CD4-positive, alpha-beta T cell treated with Interleukin-17A for 1 hour (primary cell): ENCODE measurements around the gene NPIPB6.
A peak's percentile ranks its signal among the peaks of the same experiment; 100 is the strongest.

ENCODE experiments used
- DNase-seq: peaks from one replicate; pipeline ENCODE4 v3.0.0-alpha.2; 2020

Gene NPIPB6

DNA sequence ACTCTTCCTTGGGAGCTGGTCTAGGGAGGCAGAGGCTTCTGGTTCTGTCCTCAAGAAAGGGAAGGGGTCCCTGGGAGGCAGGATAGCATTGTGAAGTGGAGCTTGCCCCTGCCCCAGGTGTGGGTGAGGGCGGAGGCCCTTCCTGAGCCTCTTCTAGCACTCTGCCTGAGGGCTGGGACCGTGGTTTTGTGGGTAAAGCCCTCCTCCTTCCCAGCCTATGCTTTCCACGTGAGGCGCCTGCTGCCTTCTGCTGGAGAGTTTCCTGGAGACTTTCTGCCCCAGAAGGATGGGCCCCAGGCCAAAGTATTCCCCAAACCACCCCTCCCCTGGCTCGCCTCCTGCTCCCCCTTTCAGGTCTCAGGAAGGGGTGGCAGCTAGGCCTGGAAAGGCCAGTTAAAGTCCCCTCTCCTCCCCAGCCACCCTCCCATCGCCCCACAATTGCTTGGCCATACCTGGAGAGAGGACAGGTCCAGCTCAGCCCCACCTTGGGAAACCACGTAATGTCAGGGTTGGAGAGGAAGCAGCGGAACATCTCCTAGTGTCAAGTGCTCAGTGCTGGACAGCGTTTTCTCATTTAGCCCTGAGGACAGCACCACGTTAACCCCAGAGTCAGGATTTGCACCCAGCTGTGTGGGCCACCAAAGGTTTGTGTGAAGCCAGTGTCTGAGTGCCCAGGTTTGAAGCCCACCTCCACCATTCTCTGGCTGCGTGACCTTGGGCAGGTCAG is 65.4 kb downstream of the NPIPB6 start:
- DNase-seq: no peak

DNA sequence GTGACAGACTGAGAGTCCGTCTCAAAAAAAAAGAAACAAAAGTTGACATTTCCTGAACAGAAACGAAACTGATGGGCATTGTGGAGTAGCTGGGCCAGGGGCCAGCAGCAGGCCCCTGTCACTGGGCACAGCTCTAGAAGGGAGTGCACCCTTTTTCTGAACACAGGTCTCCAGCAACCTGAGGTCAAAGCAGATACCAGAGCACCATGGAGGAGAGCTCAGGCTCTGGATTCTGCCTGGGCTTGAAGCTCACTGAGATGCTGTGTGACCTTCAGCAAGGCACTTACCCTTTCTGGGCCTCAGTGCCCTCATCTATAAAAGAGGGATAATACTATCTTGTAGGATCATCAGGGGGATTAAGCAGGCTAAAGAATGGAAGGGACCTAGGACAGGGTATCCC is 66.0 kb downstream of the NPIPB6 start:
- DNase-seq: no peak

DNA sequence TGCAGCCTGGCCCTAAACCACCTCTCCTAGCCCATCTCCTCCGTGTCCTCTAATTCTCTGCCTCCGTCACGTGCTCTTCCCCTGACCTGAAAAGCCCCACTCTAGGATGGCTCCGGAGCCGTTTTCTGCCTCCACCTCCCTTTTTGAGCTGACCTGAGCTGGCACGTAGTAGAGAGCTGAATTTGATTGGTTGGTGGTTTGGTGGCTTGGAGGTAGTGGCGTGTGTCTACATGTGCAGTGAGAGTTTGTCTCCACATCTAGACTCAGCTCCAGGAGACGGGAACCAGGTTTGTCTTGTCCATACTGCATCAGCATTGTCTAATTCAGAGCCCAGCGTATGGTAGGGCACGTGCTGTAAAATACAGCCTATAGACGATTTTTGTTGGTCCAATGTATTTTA is 68.0 kb downstream of the NPIPB6 start:
- no peak for DNase-seq

DNA sequence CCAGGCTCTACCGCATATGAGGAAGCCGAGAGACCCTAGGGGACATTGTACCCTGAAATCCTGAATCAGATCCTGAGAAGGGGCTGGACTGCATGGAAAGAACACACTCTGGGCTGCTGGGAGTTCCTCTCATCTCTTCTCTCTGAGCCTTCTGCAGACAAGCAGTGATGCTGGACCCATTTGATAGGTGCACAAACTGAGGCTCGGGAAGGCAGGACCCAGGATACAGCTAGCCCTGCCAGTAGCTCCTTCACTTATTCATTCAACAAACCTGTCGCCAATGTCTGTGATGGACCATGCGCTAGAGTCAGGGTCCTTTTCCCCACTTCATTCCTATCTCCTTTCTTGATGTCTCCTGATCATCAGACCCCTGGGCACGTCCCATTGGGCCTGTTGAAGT is 69.1 kb downstream of the NPIPB6 start:
- no peak for DNase-seq

DNA sequence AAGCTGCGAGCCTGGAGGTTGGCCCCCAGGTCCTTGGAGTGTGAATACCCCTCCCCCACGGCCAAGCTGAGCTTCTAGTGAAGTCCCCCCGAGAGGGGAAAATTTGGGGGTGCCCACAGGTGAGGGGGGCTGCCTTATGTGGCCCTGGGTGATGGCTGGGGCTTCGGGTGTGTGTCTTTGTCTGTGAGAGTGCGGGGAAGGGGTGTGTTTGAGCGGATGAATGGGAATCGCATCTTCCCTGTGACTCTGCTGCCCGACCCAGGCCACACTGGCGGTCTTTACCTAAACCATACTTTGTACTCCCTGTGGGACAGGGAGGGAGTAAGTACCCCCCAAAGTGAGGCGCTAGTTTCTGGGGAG is 69.7 kb downstream of the NPIPB6 start:
- DNase-seq: no peak

DNA sequence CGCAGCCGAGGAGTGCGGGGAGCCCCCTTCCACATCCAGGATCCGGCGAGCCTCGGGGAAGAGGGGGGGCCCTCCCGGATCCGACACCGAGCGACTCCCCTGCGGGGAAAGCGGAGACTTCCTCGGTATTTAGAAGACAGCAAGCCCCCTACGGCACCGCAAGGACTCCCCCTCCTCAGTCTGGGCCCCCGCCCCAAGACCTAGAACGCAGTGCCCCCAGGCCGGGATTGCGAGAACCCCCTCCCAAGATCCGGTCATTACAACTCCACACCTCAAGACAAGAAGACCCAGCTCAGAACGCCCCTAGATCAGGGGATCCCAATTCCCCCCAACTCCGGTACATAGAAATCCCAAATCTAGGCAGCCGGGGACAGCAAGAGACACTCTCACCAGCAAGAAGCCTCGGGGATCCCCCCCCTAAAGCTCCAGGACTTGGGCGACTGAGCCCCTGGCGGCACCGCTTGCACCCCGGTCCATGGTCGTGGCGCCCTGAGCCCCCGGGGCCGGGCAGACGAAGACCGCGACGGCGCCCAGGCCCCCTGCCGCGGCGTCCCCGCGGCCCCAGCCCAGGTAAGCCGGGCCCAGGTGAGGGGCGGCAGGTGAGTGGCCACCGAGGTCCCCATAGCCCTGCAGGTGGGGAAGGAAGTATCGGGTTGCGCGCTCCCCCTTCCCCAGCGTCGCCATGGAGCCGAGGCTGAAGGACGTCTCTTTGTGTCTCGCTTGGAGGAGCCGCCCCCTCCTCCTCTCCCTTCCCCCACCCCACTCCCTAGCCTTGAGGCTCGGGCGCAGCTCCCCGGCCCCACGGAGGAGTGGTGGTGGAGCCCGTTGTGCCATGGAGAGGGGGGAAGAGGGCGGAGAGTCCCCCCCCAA is 70.3 kb downstream of the NPIPB6 start:
- peak; percentile 34 for DNase-seq
